ENCODE results near the gene ANKS4B. TPM values are rescaled to one million over a fixed set of nuclear protein-coding genes. Genes with fewer than 3 reads are reported as not detected.
"Not testable (repeated sequence)": the region's sequence is repeated elsewhere in the genome, so short reads cannot be mapped to it uniquely, and the experiment has no call there.

ANKS4B gene, protein sequence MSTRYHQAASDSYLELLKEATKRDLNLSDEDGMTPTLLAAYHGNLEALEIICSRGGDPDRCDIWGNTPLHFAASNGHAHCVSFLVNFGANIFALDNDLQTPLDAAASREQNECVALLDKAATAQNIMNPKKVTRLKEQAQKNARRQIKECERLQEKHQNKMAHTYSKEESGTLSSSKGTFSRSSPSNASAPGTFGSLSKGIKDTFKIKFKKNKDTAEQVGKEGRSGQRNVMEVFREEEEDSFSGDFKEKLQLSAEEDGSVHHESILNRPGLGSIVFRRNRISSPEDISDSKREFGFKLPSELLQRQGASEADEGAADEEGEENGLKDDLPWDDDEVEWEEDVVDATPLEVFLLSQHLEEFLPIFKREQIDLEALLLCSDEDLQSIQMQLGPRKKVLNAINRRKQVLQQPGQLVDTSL
- not detected in 2 replicates for total RNA-seq (2014; rRNA removed; shearing (Covaris generic))

DNA sequence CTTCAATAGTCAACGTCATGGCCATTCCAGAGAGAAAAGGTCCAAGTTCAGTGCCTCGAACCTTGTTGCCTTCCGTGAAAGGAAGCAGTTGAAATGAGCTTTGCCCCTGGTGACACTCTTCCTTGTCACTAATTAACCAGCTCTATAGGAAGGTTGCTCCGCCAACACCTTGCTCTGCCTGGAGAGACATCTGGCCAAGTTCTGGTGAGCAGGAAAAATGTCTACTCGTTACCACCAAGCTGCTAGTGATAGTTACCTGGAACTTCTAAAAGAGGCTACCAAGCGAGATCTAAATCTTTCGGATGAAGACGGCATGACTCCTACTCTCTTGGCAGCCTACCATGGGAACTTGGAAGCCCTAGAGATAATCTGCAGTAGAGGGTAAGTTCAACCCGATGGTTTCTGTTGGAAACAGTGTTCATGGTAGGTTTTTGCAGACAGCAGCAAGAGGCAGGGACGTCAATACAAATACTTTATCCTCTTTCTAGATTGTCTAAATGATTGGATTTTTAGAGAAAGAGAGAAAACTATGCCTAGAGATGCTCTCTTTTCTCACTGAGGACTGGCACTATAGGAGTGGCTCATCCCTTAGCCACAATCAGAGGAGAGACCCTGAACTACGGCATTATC lies at the start of gene ANKS4B:
Gene ANKS4B (plus strand): TSS at position 179 of the 630 bp plus-strand sequence. CDS start 39 bp downstream, at position 218.
- in situ Hi-C loops (cut with HindIII; ENCODE audit: low sequenced_read_pairs), result no loop called here
- no peak for DNase-seq (ENCODE audit: low spot score)

DNA sequence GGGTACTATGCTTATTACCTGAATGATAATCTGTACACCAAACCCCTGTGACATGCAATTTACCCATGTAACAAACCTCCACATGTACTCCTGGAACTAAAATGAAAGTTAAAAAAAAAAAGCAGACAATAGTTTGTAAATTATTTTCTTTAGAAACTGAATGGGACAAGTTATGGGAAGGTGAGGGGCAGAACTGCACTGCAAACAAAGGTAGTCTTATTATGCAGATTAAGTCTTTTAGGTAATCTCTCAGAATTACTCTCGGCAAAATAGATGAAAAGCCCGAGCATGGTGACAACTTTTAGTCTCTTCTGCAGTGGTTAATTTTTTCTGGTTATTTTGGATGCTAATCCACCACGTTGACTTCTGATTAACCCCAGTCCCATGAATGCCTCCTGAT lies 49.5 kb upstream of the ANKS4B start:
- in situ Hi-C loops (cut with HindIII; ENCODE audit: low sequenced_read_pairs), result no loop called here
- no peak for DNase-seq (ENCODE audit: low spot score)

DNA sequence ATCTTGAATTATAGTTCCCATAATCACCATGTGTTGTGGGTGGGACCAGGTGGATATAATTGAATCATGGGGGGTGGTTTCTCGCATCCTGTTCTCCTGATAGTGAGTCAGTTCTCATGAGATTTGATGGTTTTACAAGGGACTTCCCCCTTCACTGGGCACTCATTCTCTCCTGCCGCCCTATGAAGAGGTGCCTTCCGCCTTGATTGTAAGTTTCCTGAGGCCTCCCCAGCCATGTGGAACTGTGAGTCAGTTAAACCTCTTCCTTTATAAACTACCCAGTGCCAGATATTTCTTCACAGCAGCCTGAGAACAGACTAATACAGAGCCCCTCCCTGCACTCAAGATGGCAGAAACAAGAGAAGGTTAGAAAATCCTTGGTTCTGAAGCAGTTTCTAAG lies 48.7 kb upstream of the ANKS4B start:
- DNase-seq (ENCODE audit: low spot score), result no peak
- in situ Hi-C loops (cut with HindIII; ENCODE audit: low sequenced_read_pairs), result no loop called here

DNA sequence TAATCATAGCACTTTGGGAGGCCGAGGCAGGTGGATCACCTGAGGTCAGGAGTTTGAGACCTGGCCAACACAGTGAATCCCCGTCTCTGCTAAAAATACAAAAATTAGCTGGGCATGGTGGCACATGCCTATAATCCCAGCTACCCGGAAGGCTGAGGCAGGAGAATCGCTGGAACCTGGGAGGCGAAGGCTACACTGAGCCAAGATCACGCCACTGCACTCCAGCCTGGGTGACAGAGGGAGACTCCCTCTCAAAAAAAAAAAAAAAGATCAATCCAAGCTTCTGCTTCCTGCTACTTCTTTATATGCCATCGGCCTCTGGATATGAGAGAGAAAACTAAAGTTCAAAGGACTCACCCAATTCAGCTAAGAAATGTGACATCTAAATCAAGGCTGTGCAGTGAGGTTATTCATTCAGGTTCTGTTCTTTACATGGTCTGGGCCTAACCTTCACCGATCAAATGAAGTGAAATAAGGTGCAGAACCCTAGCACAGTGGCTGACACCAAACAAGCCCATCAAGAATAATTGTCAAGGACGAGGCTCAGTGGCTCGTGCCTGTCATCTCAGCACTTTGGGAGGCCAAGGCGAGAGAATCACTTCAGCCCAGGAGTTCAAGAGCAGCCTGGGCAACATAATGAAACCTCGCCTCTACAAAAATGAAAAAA lies 47.7 kb upstream of the ANKS4B start:
- DNase-seq (ENCODE audit: low spot score), result no peak
- in situ Hi-C loops (cut with HindIII; ENCODE audit: low sequenced_read_pairs), result no loop called here

DNA sequence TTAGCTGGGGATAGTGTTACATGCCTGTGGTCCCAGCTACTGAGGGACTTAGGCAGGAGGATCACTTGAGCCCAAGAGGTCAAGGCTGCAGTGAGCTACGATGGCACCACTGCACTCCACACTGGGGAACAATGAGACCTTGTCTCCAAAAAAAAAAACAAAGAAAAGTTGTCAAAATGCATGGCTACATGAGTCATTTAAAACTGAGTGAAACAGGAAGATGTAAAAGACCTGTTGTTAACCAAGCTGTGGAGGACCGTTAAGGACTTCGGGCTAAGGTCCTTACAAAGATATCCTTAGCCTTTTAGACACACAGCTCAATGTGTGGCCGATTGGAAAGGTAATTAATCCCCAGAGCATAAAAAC lies 47.2 kb upstream of the ANKS4B start:
- no peak for DNase-seq (ENCODE audit: low spot score)
- in situ Hi-C loops (cut with HindIII; ENCODE audit: low sequenced_read_pairs), result no loop called here

DNA sequence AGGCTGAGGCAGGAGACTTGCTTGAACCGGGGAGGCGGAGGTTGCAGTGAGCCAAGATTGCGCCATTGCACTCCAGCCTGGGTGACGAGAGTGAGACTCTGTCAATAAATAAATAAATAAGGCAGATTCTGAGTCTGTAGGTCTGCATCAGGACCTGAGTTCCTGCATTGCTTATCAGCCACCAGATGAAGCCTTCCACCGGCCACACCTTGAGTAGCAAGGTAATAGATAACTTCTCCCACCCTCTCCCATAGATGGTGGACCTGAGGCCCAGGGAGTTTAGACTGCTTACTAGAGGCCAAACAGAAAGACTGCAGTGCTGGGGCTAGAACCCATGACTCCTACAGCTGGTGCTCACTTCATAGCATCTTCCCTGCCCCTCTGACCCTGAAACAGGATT lies 44.2 kb upstream of the ANKS4B start:
- DNase-seq (ENCODE audit: low spot score), result no peak
- in situ Hi-C loops (cut with HindIII; ENCODE audit: low sequenced_read_pairs), result no loop called here

DNA sequence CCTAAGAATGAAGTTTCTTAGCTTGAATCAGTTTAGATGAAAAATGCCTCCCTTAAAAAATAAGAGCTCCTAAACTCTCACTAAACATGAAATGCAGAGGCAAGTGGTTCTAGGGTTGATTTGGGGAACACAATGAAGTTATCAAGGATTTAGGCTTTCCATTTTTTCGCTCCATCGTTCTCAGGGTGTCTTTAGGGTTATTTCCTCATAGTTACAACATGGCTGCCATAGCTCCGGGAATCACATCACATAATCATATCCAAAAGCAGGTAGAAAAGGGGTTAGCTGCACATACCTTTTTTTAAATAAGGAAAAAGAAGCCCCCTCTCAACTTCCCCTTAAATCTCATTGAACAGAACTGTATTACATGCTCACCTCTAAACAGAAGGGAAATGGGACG lies 43.5 kb upstream of the ANKS4B start:
- in situ Hi-C loops (cut with HindIII; ENCODE audit: low sequenced_read_pairs), result no loop called here
- no peak for DNase-seq (ENCODE audit: low spot score)

DNA sequence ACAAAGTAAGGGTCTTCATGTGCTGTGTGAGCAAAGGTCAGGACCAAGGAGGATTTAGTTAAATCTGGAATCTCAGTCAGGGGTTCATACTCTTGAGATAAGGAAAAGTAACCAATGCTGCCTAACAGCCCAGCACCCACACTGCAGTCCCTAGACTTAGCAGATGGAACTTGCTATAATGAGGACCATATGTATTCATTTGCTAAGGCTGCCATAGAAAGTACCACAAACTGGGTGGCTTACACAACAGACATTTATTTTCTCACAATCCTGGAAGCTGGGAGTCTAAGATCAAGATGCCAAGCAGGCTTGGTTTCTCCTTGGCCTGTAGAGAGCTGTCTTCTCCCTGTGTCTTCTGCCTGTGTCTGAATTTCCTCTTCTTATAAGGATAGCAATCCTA lies 42.9 kb upstream of the ANKS4B start:
- in situ Hi-C loops (cut with HindIII; ENCODE audit: low sequenced_read_pairs), result no loop called here
- no peak for DNase-seq (ENCODE audit: low spot score)

DNA sequence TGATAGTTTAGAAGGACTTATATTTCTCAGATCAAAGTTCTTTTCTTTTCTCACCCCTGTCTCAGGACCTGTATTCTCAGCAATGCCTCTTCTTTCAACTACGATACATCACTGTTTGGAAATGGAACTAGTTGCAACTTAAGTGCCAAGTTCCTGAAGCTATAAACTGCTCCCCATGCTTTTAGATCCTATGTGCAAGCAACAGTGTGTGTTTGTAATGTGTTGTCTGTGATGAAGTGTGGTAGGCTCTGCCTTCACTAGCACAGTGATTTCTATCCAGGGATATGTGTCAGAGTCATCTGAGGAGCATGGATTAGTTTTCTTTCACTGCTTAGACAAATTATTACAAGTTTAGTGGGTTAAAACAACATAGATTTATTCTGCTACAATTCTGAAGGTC lies 40.5 kb upstream of the ANKS4B start:
- in situ Hi-C loops (cut with HindIII; ENCODE audit: low sequenced_read_pairs), result no loop called here
- DNase-seq (ENCODE audit: low spot score), result no peak

DNA sequence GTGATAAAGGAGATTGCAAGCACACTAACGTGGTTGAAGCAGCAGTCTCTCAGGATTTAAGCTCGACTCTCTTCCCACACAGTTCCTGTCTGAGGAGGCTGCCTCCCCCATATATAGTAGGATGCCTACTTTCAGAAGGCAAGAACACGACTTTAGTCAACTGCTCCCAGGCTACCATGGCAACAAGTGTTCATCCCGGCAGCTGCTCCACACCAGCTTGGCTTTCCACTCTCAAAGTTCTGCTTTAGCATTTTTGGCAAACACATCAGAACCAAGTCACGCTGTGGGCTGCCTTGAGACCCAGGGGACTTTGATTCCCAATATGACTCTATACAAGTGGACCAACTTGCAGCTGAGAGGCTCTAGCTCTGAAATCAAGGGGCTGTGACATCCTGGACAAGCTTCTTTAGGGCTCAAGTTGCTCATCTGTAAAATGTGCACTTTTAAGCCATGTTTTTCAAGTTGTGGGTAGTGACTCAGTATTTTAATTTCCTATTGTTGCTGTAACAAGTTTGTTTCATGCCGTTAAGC lies 38.7 kb upstream of the ANKS4B start:
- in situ Hi-C loops (cut with HindIII; ENCODE audit: low sequenced_read_pairs), result no loop called here

DNA sequence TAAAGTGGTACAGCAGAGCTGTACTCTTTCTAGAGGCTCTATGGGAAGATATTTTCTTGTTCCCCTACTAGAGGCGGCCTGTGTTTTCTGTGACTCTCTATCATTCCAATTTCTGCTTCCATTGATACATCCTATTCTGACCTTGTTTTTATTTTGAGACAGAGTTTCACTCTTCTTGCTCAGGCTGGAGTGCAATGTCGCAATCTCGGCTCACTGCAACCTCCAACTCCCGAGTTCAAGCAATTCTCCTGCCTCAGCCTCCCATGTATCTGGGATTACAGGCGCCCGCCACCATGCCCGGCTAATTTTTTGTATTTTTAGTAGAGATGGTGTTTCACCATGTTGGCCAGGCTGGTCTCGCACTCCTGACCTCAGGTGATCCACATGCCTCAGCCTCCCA lies 38.2 kb upstream of the ANKS4B start:
- in situ Hi-C loops (cut with HindIII; ENCODE audit: low sequenced_read_pairs); DNase-seq (ENCODE audit: low spot score): not testable (repeated sequence)

More for the DNA sequence above, 38.7 kb upstream of the ANKS4B start:
- DNase-seq (ENCODE audit: low spot score), result no peak

DNA sequence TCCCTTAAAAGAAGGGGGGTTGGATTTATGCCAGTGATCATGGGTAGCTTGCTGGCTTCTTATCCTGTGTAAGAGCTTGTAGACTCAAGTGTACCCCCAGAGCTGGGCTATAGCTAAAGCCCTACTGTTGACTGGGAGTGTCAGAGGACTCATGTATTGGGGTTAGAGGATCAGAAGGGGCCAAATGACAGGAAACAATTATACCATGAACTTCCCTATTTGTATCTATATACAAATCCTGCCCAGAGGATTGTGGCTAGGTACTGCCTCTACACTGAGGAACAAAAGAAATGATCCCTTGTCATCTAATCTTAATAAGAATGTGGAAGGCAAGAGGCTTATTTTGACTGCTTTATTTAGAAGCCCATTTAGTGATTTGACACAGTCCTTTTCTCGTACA lies 36.4 kb upstream of the ANKS4B start:
- in situ Hi-C loops (cut with HindIII; ENCODE audit: low sequenced_read_pairs), result no loop called here

DNA sequence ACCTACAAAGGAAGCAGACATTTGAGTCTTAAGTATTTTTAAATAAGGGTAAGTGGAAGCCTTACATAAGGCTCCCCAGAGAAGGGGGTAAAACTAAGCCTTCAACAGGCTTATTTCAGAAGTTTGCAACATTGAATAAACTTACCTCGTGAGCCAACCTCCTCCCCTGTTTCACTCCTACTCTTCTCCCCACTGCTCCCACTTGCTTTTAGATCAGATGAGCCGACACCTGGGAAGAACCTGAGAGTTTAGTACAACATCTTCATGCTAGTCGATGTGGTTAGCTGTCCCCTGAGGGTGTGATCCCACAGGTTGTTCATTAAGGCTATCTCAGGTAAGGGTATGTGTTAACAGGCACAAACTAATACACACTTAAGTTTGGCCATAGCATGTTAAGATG lies 35.9 kb upstream of the ANKS4B start:
- in situ Hi-C loops (cut with HindIII; ENCODE audit: low sequenced_read_pairs), result no loop called here
- no peak for DNase-seq (ENCODE audit: low spot score)

More for the DNA sequence above, 36.4 kb upstream of the ANKS4B start:
- DNase-seq (ENCODE audit: low spot score), result no peak

DNA sequence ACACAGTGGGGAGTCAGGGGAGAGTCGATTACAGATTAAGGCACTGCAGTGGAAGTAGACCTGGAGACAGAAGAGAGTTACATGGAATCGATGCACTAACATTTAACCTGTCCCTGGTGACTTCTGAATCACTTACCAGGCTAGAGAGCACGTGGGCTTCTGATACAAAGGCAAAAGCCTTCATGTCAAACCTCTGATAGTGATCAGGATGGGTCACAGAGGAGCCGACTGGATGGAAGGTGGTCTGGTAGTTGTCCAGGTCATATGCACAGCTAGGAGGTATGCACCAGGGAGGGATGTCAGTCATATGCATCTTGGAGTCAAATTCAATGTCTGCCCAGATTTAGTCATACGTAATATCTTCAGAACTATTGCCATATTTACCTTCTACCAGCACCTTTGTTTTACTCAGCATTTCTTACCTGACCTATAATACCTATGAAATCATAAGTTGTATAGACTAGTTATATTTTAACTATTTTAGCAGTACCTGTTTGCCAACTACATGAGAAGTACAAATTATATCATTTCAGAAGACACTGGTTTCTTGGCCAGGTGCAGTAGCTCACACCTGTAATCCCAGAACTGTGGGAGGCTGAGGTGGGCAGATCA lies 33.8 kb upstream of the ANKS4B start:
- DNase-seq (ENCODE audit: low spot score), result no peak
- in situ Hi-C loops (cut with HindIII; ENCODE audit: low sequenced_read_pairs), result no loop called here

DNA sequence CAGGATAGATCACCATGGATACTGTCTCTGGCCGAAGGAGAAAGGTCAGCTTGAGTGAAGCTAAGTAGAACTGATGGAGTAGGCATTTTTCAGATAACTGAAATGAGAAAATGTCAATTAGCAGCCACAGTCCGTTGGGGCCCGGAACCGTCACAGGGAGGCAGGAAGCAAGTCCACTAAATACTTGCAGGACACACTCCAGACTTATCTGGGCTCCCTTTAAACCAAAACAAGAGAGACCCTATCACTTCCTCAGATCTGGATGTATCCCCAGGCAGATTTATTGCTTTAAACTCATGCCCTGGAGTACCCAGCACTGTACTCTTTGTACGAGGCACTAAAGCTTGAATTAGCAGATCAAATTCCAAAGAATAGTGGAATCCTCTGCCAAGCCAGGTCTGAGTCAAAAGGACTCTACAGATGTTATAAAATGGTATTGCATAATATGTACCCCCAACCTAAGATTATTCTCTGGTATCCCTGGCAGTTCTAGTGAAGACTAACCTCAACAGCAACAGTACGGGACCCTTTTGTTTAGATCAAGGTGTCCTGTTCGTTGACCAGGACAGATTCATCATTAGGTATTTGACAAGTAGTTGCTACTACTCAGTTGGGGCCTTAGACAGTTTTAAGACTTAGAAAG lies 30.2 kb upstream of the ANKS4B start:
- no peak for DNase-seq (ENCODE audit: low spot score)
- in situ Hi-C loops (cut with HindIII; ENCODE audit: low sequenced_read_pairs), result no loop called here

DNA sequence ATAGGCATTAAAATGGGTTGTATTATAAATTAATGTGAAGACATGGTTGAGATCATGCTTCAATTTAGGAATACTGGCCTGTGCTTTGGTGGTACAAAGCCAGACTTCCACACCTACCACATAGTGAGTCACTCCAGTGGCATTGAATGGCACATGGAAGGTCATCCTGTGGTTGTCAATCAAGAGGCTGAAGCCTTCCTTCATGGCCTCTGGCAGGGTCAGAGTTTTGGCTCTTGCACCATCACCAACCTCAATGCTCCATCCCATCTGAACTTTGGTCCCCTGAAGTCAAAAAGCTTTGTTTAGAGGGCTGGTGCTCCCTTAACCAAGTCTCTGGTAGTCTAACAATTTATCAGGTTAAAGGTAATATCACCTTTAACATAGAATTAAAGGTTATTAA lies 28.2 kb upstream of the ANKS4B start:
- in situ Hi-C loops (cut with HindIII; ENCODE audit: low sequenced_read_pairs), result no loop called here
- DNase-seq (ENCODE audit: low spot score), result no peak

DNA sequence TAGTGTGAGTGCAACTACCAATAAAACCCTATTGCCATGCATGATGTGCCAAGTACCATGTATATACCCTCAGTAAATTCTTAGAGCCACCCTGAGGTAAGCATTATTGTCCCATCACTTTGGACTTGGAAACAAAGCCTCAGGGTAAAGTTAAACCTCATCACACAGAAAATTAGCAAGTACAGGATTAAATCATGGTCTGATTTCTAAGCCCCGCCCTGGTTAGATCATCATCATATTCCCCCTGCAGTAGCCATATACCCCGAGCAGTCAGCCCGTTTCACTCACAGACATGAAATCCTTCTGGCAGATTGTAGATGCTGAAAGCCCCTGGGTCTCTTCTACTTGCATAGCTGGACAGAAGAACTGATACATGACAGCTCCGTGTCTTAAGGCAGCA lies 26.9 kb upstream of the ANKS4B start:
- DNase-seq (ENCODE audit: low spot score), result no peak
- in situ Hi-C loops (cut with HindIII; ENCODE audit: low sequenced_read_pairs), result no loop called here

DNA sequence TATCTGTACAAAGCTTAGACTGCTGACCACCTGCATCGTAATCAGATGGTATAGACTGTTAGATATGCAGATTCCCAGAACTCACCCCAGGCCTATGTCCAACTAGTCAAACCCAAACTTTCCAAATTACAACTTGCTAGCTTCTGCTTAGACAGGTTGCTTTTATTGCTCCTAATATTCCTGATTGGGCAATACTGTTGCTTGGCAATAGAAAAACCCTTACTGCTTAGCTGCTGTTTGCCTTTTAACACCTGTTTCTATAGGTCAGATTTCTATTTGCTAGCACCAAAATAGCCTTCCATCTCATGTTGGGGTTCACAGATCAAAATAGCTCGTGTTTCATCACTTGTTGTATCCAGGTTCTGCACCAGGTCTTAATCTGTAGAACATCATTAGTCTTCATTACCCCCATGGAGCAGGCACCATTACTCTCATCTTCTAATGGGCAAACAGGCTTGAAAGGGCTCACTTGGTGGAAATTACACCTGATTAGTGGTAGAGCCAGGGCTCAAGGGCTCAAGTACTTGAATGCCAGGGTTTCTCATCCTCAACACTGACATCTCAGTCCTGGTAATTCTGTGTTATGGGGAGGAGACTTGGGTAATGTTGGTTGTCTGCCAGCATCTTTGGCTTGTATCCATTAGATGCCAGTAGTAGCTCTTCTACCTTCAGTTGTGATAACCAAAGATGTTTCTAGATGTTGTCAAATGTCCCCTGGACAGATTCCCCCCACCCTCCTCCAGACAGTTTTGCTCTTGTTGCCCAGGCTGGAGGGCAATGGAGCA lies 24.9 kb upstream of the ANKS4B start:
- in situ Hi-C loops (cut with HindIII; ENCODE audit: low sequenced_read_pairs), result no loop called here
- DNase-seq (ENCODE audit: low spot score), result peak; percentile 50

Data from G401 (cell line).